ENCODE results near the gene ZDBF2. TPM values are rescaled to one million over a fixed set of nuclear protein-coding genes. Genes with fewer than 3 reads are reported as not detected.
A peak's percentile ranks its signal among the peaks of the same experiment; 100 is the strongest.

ZDBF2 gene
- total and polyA plus RNA-seq, 4 donors = 2.1 to 20.2 (median 9.1) TPM

DNA sequence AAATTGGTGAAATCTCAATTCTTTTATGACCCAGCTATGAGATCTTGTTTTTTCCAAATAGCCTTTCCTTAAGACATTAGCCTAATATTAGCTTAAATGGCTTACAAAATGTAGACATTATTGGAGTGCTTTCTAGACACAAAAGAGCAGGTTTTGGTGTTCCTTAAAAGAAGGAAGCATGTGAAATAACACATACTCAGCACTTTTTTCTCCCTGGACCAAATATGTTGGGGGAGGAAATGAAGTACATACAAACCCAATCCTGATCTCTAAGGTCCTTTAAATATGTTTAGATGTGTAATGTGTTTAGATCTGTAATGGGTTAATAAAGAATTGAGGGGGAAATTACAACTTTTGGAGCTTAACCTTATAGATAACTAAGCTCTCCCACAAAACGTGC, 3.4 kb upstream of the ZDBF2 start:
- intact Hi-C loops (cut with DNase I) = loop anchor here in 1 of 2 donors (10.0 kb wide), 1 partner anchor 174 kb away; the partner anchor contains the start of gene ADAM23
- no peaks in the 10 kb centered on the region for H3K9me3 ChIP-seq (ENCODE audit: control insufficient read depth, low read length)
- H3K4me1 ChIP-seq (ENCODE audit: control insufficient read depth in 1 of 2, insufficient read depth in 2 of 2, low read length in 2 of 2) = no peaks in the 10 kb centered on the region
- ATAC-seq (ENCODE audit: low FRiP score) (no peak), DNase-seq (no peak)
- H3K27me3 ChIP-seq (ENCODE audit: control insufficient read depth in 1 of 2, insufficient read depth in 2 of 2, low read length in 1 of 2) = no peaks in the 10 kb centered on the region
- H3K36me3 ChIP-seq (ENCODE audit: control insufficient read depth in 1 of 2, insufficient read depth in 2 of 2, low read length in 1 of 2) = no peaks in the 10 kb centered on the region
- 19 to 22% methylated on average over 1 of the region's 1 CpG for WGBS, 2 donors
- H3K27ac ChIP-seq (ENCODE audit: low read depth in 1 of 2, low read length in 2 of 2) = no peak overlapping the region
- H3K4me3 ChIP-seq (ENCODE audit: low read length in 2 of 2) = no peak overlapping the region

DNA sequence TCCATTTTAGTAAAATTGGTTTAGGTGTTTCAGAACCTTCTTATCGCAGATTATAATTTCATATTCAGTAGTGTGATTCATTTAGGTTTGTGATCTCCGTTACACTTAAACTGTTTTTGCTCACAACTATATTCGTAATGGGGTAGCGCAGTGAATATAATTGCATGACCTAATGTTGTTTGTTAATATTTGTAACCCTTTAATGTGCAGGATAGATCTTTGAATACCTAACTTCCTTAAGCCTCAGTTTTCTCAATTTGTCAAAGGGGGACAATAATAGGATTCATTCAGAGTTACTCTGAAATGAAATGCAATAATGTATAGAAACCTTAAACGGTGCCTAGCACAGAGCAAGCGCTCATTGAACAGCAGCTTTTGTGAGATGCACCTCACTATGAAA, 558 bp upstream of the ZDBF2 start:
- Histone ChIP-seq H3K27ac (ENCODE audit: low read depth in 1 of 2, low read length in 2 of 2) (no peak overlapping the region), H3K4me1 (ENCODE audit: control insufficient read depth in 1 of 2, insufficient read depth in 2 of 2, low read length in 2 of 2) (no peaks in the 10 kb centered on the region), H3K4me3 (ENCODE audit: low read length in 2 of 2) (peak overlapping the region; percentile 60 to 78), H3K9me3 (ENCODE audit: control insufficient read depth, low read length) (no peaks in the 10 kb centered on the region), H3K36me3 (ENCODE audit: control insufficient read depth in 1 of 2, insufficient read depth in 2 of 2, low read length in 1 of 2) (no peaks in the 10 kb centered on the region), H3K27me3 (ENCODE audit: control insufficient read depth in 1 of 2, insufficient read depth in 2 of 2, low read length in 1 of 2) (no peaks in the 10 kb centered on the region)
- 17 to 19% methylated on average over 6 of the region's 6 CpGs for WGBS, 2 donors
- ATAC-seq (ENCODE audit: low FRiP score) = peak; percentile 6
- intact Hi-C loops (cut with DNase I) = loop anchor here in 1 of 2 donors (10.0 kb wide), 1 partner anchor 171 kb away; the partner anchor contains the start of gene ADAM23
- DNase-seq = no peak

DNA sequence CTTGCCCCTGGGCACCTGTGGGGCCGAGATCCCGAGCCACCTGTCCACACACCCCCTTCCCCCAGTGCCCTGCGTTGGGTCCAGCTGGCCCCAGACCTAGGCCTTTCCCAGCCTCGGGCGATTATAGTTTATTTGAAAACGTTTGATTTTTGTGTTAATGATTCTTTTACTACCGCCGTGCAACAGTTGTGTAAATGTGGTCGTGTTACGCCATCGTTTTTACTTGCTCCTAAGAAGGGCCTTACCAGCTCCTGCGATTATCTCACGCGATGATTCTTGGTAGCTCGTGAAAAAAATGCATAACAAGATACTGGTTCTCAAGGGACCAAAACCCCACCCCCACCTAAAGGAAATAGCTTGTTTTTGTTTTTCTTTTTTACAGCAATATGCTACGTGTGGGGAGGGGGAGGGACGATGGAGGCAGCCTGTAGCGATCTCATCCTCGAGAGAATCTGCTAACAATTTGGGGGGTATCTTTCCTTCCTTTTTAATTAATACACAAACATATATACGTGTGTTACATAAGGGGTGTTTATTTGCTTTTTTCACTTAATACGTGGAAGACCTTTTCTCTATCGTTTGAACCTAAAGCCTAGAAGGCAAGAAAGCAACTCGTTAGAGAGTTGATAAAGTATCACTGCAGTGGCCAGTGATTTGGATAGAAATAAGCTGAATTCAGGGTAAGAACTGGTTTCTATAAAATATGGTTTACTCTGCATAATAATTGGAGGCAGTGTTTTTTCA, 1.0 kb downstream of the ZDBF2 start:
- DNase-seq (no peak), ATAC-seq (ENCODE audit: low FRiP score) (peak; percentile 39)
- peak overlapping the region; percentile 60 to 78 for H3K4me3 ChIP-seq (ENCODE audit: low read length in 2 of 2)
- H3K27me3 ChIP-seq (ENCODE audit: control insufficient read depth in 1 of 2, insufficient read depth in 2 of 2, low read length in 1 of 2) = no peaks in the 10 kb centered on the region
- no peaks in the 10 kb centered on the region for H3K36me3 ChIP-seq (ENCODE audit: control insufficient read depth in 1 of 2, insufficient read depth in 2 of 2, low read length in 1 of 2)
- 7% methylated on average over 23 of the region's 23 CpGs for WGBS, 2 donors
- H3K4me1 ChIP-seq (ENCODE audit: control insufficient read depth in 1 of 2, insufficient read depth in 2 of 2, low read length in 2 of 2) = no peaks in the 10 kb centered on the region
- no peak overlapping the region for H3K27ac ChIP-seq (ENCODE audit: low read depth in 1 of 2, low read length in 2 of 2)
- H3K9me3 ChIP-seq (ENCODE audit: control insufficient read depth, low read length) = no peaks in the 10 kb centered on the region
- intact Hi-C loops (cut with DNase I) = loop anchor here in 1 of 2 donors (10.0 kb wide), 1 partner anchor 169 kb away; the partner anchor contains the start of gene ADAM23

DNA sequence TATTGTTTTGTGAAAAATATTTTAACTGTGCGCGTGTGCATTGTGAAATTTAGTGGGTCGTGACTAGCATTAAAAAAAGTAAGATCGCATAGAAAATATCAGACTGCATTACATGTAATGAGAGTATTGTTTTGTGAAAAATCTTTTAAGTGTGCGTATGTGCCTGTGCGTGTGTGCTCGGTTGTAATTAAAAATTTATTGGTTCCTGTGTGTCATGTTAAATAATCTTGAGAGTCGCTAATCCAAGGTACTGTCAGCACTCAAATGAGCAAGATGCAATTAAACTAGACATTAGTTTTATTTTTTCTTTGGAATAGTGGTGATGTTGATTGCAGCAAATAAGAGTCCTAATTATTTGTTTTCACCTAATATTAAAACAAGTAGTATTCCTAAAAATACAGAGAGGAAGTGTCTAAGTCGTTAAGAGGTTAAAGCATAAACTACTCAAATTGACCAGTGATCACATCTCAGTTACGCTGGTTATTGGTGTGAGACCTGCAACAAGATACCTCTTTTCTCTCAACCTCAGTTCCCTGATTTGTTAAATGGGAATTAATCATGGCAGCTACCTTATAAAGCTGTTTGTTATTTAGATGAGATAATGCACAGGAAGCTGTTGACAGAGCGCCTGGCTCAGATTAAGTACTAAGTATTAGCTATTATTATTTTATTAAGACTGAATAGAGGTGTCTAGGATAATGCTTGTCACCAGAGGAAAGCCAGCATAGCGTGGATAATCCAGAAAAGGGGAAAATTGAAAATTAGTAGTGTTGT, 1.9 kb downstream of the ZDBF2 start:
- Histone ChIP-seq H3K4me1 (ENCODE audit: control insufficient read depth in 1 of 2, insufficient read depth in 2 of 2, low read length in 2 of 2) (no peaks in the 10 kb centered on the region), H3K4me3 (ENCODE audit: low read length in 2 of 2) (peak overlapping the region in 1 of 2 donors; percentile 60), H3K9me3 (ENCODE audit: control insufficient read depth, low read length) (no peaks in the 10 kb centered on the region), H3K27me3 (ENCODE audit: control insufficient read depth in 1 of 2, insufficient read depth in 2 of 2, low read length in 1 of 2) (no peaks in the 10 kb centered on the region), H3K27ac (ENCODE audit: low read depth in 1 of 2, low read length in 2 of 2) (no peak overlapping the region), H3K36me3 (ENCODE audit: control insufficient read depth in 1 of 2, insufficient read depth in 2 of 2, low read length in 1 of 2) (no peaks in the 10 kb centered on the region)
- ATAC-seq (ENCODE audit: low FRiP score) (no peak), DNase-seq (no peak)
- WGBS, 2 donors = 56% methylated on average over 12 of the region's 12 CpGs
- intact Hi-C loops (cut with DNase I) = loop anchor here in 1 of 2 donors (10.0 kb wide), 1 partner anchor 168 kb away; the partner anchor contains the start of gene ADAM23

DNA sequence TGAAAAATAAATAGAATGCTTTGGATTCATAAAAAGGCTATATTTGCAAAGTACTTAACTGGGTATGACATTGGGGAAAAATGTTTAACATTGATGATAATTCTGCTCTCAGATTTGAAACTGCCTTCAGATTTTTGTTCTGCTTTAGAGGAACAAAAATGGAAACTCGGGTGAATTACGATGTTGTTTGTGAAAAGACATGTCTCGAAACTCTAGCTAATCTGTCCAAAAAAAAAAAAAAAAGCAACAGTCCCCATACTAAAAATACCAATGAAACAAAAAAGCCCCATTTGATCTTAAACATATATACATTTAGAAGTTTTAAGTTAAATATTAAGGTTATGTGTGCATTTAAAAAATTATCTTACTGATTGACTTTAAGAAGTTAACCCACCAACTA, 3.0 kb downstream of the ZDBF2 start:
- no peaks in the 10 kb centered on the region for H3K27me3 ChIP-seq (ENCODE audit: control insufficient read depth in 1 of 2, insufficient read depth in 2 of 2, low read length in 1 of 2)
- no peak overlapping the region for H3K4me3 ChIP-seq (ENCODE audit: low read length in 2 of 2)
- no peaks in the 10 kb centered on the region for H3K4me1 ChIP-seq (ENCODE audit: control insufficient read depth in 1 of 2, insufficient read depth in 2 of 2, low read length in 2 of 2)
- peaks cover 0 to 4% of the 10 kb centered on the region in 2 donors for H3K36me3 ChIP-seq (ENCODE audit: control insufficient read depth in 1 of 2, insufficient read depth in 2 of 2, low read length in 1 of 2)
- 18 to 28% methylated on average over 3 of the region's 3 CpGs for WGBS, 2 donors
- H3K9me3 ChIP-seq (ENCODE audit: control insufficient read depth, low read length) = no peaks in the 10 kb centered on the region
- ATAC-seq (ENCODE audit: low FRiP score) (no peak), DNase-seq (no peak)
- intact Hi-C loops (cut with DNase I) = loop anchor here in 1 of 2 donors (10.0 kb wide), 1 partner anchor 167 kb away; the partner anchor contains the start of gene ADAM23
- H3K27ac ChIP-seq (ENCODE audit: low read depth in 1 of 2, low read length in 2 of 2) = no peak overlapping the region

DNA sequence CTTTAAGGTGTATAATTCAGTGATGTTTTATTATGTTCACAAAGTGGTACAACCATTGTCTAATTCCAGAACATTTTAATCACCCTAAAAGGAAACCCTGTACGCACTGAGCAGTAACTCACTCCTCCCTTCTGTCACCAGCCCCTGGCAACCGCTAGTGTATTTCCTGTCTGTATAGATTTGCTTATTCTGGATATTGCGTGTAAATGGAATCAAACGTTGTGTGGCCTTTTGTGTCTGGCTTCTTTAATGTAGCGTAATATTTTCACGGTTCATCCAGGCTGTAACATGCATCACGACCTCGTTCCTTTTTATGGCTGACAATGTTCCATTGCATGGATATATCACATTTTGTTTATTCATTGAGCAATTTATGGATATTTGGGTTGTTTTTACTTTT, 8.3 kb downstream of the ZDBF2 start:
- no peak for DNase-seq
- intact Hi-C loops (cut with DNase I) = no loop called here
- Histone ChIP-seq H3K36me3 (ENCODE audit: control insufficient read depth in 1 of 2, insufficient read depth in 2 of 2, low read length in 1 of 2) (peaks cover 0 to 4% of the 10 kb centered on the region in 2 donors), H3K9me3 (ENCODE audit: control insufficient read depth, low read length) (peaks cover 3% of the 10 kb centered on the region), H3K4me1 (ENCODE audit: control insufficient read depth in 1 of 2, insufficient read depth in 2 of 2, low read length in 2 of 2) (no peaks in the 10 kb centered on the region), H3K27me3 (ENCODE audit: control insufficient read depth in 1 of 2, insufficient read depth in 2 of 2, low read length in 1 of 2) (no peaks in the 10 kb centered on the region), H3K27ac (ENCODE audit: low read depth in 1 of 2, low read length in 2 of 2) (no peak overlapping the region), H3K4me3 (ENCODE audit: low read length in 2 of 2) (no peak overlapping the region)
- WGBS, 2 donors = 84 to 85% methylated on average over 8 of the region's 8 CpGs
- no peak for ATAC-seq (ENCODE audit: low FRiP score)

DNA sequence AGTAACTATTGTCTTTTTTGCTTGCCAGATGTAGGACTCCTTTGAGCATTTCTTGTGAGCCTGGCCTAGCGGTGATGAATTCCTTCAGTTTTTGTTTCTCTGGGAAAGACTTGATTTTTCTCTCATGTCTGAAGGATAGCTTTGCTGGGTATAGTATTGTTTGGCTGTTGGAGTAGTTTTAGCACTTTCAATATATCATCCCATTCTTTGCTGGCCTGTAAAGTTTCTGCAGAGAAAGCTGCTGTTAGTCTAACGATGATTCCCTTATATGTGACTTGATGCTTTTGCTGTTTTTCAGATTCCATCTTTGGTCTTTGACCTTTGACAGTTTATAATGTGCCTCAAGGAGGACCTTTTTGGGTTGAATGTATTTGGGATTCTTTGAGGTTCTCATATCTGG, 12.7 kb downstream of the ZDBF2 start:
- no peak overlapping the region for H3K27ac ChIP-seq (ENCODE audit: low read depth in 1 of 2, low read length in 2 of 2)
- DNase-seq (no peak), ATAC-seq (ENCODE audit: low FRiP score) (no peak)
- peaks cover 5% of the 10 kb centered on the region for H3K9me3 ChIP-seq (ENCODE audit: control insufficient read depth, low read length)
- WGBS, 2 donors = 92 to 94% methylated on average over 2 of the region's 2 CpGs
- no peaks in the 10 kb centered on the region for H3K4me1 ChIP-seq (ENCODE audit: control insufficient read depth in 1 of 2, insufficient read depth in 2 of 2, low read length in 2 of 2)
- intact Hi-C loops (cut with DNase I) = no loop called here
- no peak overlapping the region for H3K4me3 ChIP-seq (ENCODE audit: low read length in 2 of 2)
- H3K36me3 ChIP-seq (ENCODE audit: control insufficient read depth in 1 of 2, insufficient read depth in 2 of 2, low read length in 1 of 2) = peaks cover 0 to 2% of the 10 kb centered on the region in 2 donors
- no peaks in the 10 kb centered on the region for H3K27me3 ChIP-seq (ENCODE audit: control insufficient read depth in 1 of 2, insufficient read depth in 2 of 2, low read length in 1 of 2)

DNA sequence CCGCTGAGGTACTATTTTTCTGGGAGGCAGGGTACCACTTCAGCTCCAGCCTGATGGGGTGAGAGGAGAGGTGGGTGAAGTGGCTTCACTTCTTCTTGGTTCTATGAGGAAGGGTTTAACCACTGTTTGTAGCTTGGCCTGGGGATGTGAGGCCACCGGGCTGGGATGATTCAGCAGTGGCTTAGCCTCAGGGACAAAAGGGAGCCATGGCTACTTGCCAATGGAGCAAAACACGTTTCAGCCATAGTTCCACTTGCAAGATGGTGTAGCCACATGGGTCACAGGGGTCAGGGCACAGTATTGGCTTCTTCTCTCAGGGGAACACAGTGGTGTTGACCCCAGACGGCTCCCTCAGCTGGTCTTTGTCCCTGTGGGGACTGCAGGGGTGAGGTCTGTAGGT, 14.9 kb downstream of the ZDBF2 start:
- intact Hi-C loops (cut with DNase I) = no loop called here
- Histone ChIP-seq H3K4me1 (ENCODE audit: control insufficient read depth in 1 of 2, insufficient read depth in 2 of 2, low read length in 2 of 2) (no peaks in the 10 kb centered on the region), H3K36me3 (ENCODE audit: control insufficient read depth in 1 of 2, insufficient read depth in 2 of 2, low read length in 1 of 2) (no peaks in the 10 kb centered on the region), H3K27ac (ENCODE audit: low read depth in 1 of 2, low read length in 2 of 2) (no peak overlapping the region), H3K4me3 (ENCODE audit: low read length in 2 of 2) (no peak overlapping the region), H3K27me3 (ENCODE audit: control insufficient read depth in 1 of 2, insufficient read depth in 2 of 2, low read length in 1 of 2) (no peaks in the 10 kb centered on the region), H3K9me3 (ENCODE audit: control insufficient read depth, low read length) (peaks cover 3% of the 10 kb centered on the region)
- no peak for ATAC-seq (ENCODE audit: low FRiP score)
- no peak for DNase-seq
- 86 to 88% methylated on average over 4 of the region's 4 CpGs for WGBS, 2 donors
